ENCODE data around the gene COPS6. TPM values are rescaled to one million over a fixed set of nuclear protein-coding genes. Genes with fewer than 3 reads are reported as not detected.

Gene COPS6
- total RNA-seq, 2 donors from 2014 or later = 46.7 to 64.2 TPM

DNA sequence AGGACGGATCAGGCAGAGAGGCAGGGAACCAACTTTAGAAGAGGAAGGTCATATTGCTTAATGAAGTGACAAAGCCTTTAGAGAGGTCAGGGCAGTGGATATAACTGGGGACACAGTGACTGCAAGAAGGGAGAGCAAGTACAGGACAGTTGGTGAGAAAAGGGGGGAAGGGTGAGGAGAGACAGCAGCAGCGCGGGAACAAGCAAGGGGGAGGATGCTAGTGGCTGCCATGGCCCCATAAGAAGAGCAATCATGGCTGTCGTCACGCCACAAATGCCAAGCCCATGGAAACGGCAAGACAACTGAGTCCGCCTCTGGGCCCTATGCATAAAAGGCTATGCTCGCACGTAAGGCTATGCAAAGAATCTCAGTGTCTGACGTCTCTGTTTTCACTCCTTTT is 16.3 kb upstream of the COPS6 start:
- DNase-seq (ENCODE audit: low spot score) = no peak
- Histone ChIP-seq H3K4me3 (no peak overlapping the region), H3K27me3 (no peaks in the 10 kb centered on the region), H3K27ac (no peak overlapping the region), H3K36me3 (peaks cover 88% of the 10 kb centered on the region), H3K4me1 (no peaks in the 10 kb centered on the region), H3K9me3 (peaks cover 14 to 32% of the 10 kb centered on the region in 2 donors)
- TF ChIP-seq, protein P1, sequence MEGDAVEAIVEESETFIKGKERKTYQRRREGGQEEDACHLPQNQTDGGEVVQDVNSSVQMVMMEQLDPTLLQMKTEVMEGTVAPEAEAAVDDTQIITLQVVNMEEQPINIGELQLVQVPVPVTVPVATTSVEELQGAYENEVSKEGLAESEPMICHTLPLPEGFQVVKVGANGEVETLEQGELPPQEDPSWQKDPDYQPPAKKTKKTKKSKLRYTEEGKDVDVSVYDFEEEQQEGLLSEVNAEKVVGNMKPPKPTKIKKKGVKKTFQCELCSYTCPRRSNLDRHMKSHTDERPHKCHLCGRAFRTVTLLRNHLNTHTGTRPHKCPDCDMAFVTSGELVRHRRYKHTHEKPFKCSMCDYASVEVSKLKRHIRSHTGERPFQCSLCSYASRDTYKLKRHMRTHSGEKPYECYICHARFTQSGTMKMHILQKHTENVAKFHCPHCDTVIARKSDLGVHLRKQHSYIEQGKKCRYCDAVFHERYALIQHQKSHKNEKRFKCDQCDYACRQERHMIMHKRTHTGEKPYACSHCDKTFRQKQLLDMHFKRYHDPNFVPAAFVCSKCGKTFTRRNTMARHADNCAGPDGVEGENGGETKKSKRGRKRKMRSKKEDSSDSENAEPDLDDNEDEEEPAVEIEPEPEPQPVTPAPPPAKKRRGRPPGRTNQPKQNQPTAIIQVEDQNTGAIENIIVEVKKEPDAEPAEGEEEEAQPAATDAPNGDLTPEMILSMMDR (IDR thresholded peaks at IDR 0.05) = no peak

DNA sequence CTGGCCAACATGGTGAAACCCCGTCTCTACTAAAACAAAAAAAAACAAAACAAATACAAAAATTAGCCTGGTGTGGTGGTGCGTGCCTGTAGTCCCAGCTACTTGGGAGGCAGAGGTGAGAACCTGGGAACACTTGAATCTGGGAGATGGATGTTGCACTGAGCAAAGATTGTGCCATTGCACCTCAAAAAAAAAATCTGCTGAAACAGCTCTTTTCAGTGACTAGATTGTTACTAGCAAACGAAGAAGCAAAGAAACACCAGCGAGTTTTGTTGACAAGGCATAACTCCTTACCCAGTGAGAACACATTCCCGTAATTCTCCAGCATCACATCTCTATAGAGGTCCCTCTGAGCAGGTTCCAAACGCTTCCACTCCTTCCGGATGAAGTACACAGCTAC is 13.9 kb upstream of the COPS6 start:
- Histone ChIP-seq H3K4me3 (no peak overlapping the region), H3K36me3 (peaks cover 91% of the 10 kb centered on the region), H3K4me1 (peaks cover 0 to 8% of the 10 kb centered on the region in 2 donors), H3K27ac (no peak overlapping the region), H3K27me3 (no peaks in the 10 kb centered on the region), H3K9me3 (peaks cover 14 to 32% of the 10 kb centered on the region in 2 donors)
- TF ChIP-seq, protein P1 (IDR thresholded peaks at IDR 0.05) = no peak
- no peak for DNase-seq (ENCODE audit: low spot score)

DNA sequence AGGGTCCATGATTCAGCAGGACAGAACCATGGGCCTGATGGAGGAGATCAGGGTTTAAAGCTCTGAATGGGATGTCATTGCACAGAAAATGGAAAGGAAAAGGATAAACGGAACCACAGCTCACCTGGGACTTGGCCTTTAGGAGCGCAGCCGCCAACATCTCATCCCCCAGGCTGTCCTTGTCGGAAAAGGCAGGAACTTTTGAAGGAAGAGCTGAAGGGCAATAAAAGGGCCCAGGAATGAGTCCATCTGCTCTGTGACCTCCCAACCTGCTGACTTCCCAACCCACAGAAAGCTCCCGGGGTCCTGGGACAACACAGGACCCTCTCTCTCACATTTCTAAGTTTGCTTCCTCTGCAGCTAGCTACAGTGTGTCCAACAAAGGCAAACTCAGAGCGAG is 13.4 kb upstream of the COPS6 start:
- H3K4me3 ChIP-seq = no peak overlapping the region
- no peak overlapping the region for H3K27ac ChIP-seq
- H3K27me3 ChIP-seq = no peaks in the 10 kb centered on the region
- TF ChIP-seq, protein P1 (IDR thresholded peaks at IDR 0.05) = no peak
- DNase-seq (ENCODE audit: low spot score) = no peak
- H3K36me3 ChIP-seq = peaks cover 86% of the 10 kb centered on the region
- H3K4me1 ChIP-seq = peaks cover 0 to 14% of the 10 kb centered on the region in 2 donors
- H3K9me3 ChIP-seq = peaks cover 14 to 27% of the 10 kb centered on the region in 2 donors

DNA sequence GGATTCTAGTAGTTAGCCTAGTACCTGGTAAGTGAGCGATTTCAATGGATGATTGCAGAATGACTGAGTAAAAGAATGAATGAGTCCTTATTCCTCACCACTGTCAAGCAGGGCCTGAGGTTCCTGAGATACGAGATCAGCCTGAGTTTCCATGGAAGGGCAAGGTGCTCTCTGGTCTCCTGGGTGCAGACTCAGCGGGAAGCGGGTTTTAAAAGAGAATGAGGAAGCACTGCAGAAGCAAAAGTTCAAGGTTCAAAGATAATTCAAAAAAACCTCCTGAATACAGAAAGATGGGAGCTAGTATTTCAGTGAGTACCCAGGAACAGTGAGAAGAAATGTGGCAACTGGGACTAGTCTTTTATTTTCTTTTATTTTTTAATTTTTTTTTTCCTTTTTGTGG is 11.6 kb upstream of the COPS6 start:
- no peaks in the 10 kb centered on the region for H3K27me3 ChIP-seq
- H3K27ac ChIP-seq = no peak overlapping the region
- TF ChIP-seq, protein P1 (IDR thresholded peaks at IDR 0.05) = no peak
- peaks cover 68% of the 10 kb centered on the region for H3K36me3 ChIP-seq
- no peak overlapping the region for H3K4me3 ChIP-seq
- DNase-seq (ENCODE audit: low spot score) = no peak
- peaks cover 0 to 9% of the 10 kb centered on the region in 2 donors for H3K9me3 ChIP-seq
- peaks cover 0 to 24% of the 10 kb centered on the region in 2 donors for H3K4me1 ChIP-seq

DNA sequence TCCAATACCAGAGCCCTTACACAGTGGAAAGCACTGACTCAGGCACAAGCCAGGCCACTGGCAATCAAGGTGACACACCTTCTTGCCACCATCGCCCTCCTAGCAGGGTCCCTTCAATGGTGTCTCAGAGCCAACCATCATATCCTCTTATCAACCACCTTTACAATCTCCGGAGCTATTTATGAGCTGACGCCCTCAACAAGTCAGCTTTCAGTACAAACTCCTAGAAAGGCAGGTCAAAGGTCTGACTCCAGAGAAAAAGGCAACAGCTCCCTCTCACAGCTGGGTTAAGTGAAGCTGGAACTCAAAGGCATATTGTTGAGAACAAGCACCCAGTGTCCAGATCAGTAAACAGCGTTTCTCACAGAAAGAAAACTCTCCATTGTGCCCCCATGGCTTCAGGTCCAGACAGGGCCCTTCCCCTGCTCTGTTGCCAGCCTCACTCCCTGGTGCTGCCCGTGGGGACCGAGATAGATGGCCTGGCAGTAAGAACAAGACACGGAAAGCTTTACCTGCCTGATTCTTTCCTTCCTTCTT is 9.7 kb upstream of the COPS6 start:
- no peaks in the 10 kb centered on the region for H3K27me3 ChIP-seq
- H3K36me3 ChIP-seq = peaks cover 49% of the 10 kb centered on the region

More for the DNA sequence above, 9.7 kb upstream of the COPS6 start:
- H3K4me1 ChIP-seq = peaks cover 0 to 30% of the 10 kb centered on the region in 2 donors
- TF ChIP-seq, protein P1 (IDR thresholded peaks at IDR 0.05) = no peak
- no peak for DNase-seq (ENCODE audit: low spot score)
- H3K4me3 ChIP-seq = no peak overlapping the region
- H3K27ac ChIP-seq = no peak overlapping the region
- no peaks in the 10 kb centered on the region for H3K9me3 ChIP-seq

Measured in right atrium auricular region (tissue), 2 donors.